Activated naive CD8-positive, alpha-beta T cell (primary cell): Measurements from ENCODE around the gene PDE8B.

Experiments used
- H3K27ac Mint-ChIP-seq: one replicate; pipeline ENCODE4 v1.8.0; 2021; ENCODE audit warnings: mixed read lengths
- H3K27me3 Mint-ChIP-seq: one replicate; pipeline ENCODE4 v1.8.0; 2021; ENCODE audit warnings: mixed read lengths
- H3K36me3 Mint-ChIP-seq: one replicate; pipeline ENCODE4 v1.8.0; 2021; ENCODE audit warnings: mixed read lengths
- H3K4me1 Mint-ChIP-seq: one replicate; pipeline ENCODE4 v1.8.0; 2021; ENCODE audit warnings: low read depth, mixed read lengths
- H3K4me3 Mint-ChIP-seq: one replicate; pipeline ENCODE4 v1.8.0; 2021; ENCODE audit warnings: mild to moderate bottlenecking, mixed read lengths
- H3K9me3 Mint-ChIP-seq: one replicate; pipeline ENCODE4 v1.8.0; 2021; ENCODE audit warnings: low read depth, mixed read lengths

The PDE8B gene

GRCh38 chr5:77232574-77233358 lies 22.3 kb downstream of the PDE8B start:
- Mint-ChIP-seq H3K4me3 (no peak overlapping the region), H3K4me1 (peaks cover 4% of the 10 kb centered on the region), H3K27me3 (peaks cover 11% of the 10 kb centered on the region), H3K36me3 (peaks cover 2% of the 10 kb centered on the region), H3K9me3 (peaks cover 5% of the 10 kb centered on the region), H3K27ac (no peak overlapping the region)

GRCh38 chr5:77235846-77236721 lies 25.6 kb downstream of the PDE8B start:
- H3K4me3 Mint-ChIP-seq, result no peak overlapping the region
- H3K27ac Mint-ChIP-seq, result no peak overlapping the region
- peaks cover 2% of the 10 kb centered on the region for H3K36me3 Mint-ChIP-seq
- H3K4me1 Mint-ChIP-seq, result peaks cover 4% of the 10 kb centered on the region
- no peaks in the 10 kb centered on the region for H3K9me3 Mint-ChIP-seq
- peaks cover 15% of the 10 kb centered on the region for H3K27me3 Mint-ChIP-seq

- H3K27me3 Mint-ChIP-seq, result peaks cover 13% of the 10 kb centered on the region
- no peaks in the 10 kb centered on the region for H3K4me1 Mint-ChIP-seq
- H3K9me3 Mint-ChIP-seq, result no peaks in the 10 kb centered on the region
- no peak overlapping the region for H3K27ac Mint-ChIP-seq
- no peak overlapping the region for H3K4me3 Mint-ChIP-seq
- H3K36me3 Mint-ChIP-seq, result peaks cover 2% of the 10 kb centered on the region
Observed at GRCh38 chr5:77239126-77239741, 28.8 kb downstream of the PDE8B start.

- Mint-ChIP-seq H3K9me3 (no peaks in the 10 kb centered on the region), H3K27ac (no peak overlapping the region), H3K4me3 (no peak overlapping the region), H3K36me3 (peaks cover 1% of the 10 kb centered on the region), H3K4me1 (no peaks in the 10 kb centered on the region), H3K27me3 (peaks cover 6% of the 10 kb centered on the region)
Observed at GRCh38 chr5:77241444-77241843, 31.0 kb downstream of the PDE8B start.

- Mint-ChIP-seq H3K27me3 (peaks cover 2% of the 10 kb centered on the region), H3K36me3 (no peaks in the 10 kb centered on the region), H3K9me3 (no peaks in the 10 kb centered on the region), H3K27ac (no peak overlapping the region), H3K4me3 (no peak overlapping the region), H3K4me1 (no peaks in the 10 kb centered on the region)
Observed at GRCh38 chr5:77249475-77249874, 39.0 kb downstream of the PDE8B start.

- Mint-ChIP-seq H3K9me3 (no peaks in the 10 kb centered on the region), H3K36me3 (no peaks in the 10 kb centered on the region), H3K27me3 (peaks cover 2% of the 10 kb centered on the region), H3K27ac (no peak overlapping the region), H3K4me3 (no peak overlapping the region), H3K4me1 (no peaks in the 10 kb centered on the region)
Observed at GRCh38 chr5:77250021-77250420, 39.5 kb downstream of the PDE8B start.

- no peak overlapping the region for H3K27ac Mint-ChIP-seq
- peaks cover under 1% of the 10 kb centered on the region for H3K9me3 Mint-ChIP-seq
- peaks cover 7% of the 10 kb centered on the region for H3K27me3 Mint-ChIP-seq
- no peak overlapping the region for H3K4me3 Mint-ChIP-seq
- no peaks in the 10 kb centered on the region for H3K36me3 Mint-ChIP-seq
- no peaks in the 10 kb centered on the region for H3K4me1 Mint-ChIP-seq
Observed at GRCh38 chr5:77251921-77252320, 41.4 kb downstream of the PDE8B start.

GRCh38 chr5:77255617-77256016 lies 45.1 kb downstream of the PDE8B start:
- peaks cover 3% of the 10 kb centered on the region for H3K9me3 Mint-ChIP-seq
- no peaks in the 10 kb centered on the region for H3K4me1 Mint-ChIP-seq
- H3K36me3 Mint-ChIP-seq, result no peaks in the 10 kb centered on the region
- H3K27ac Mint-ChIP-seq, result no peak overlapping the region
- H3K4me3 Mint-ChIP-seq, result no peak overlapping the region
- H3K27me3 Mint-ChIP-seq, result peaks cover 9% of the 10 kb centered on the region

GRCh38 chr5:77256406-77256805 lies 45.9 kb downstream of the PDE8B start:
- no peaks in the 10 kb centered on the region for H3K36me3 Mint-ChIP-seq
- H3K4me3 Mint-ChIP-seq, result no peak overlapping the region
- H3K27me3 Mint-ChIP-seq, result peaks cover 9% of the 10 kb centered on the region
- no peaks in the 10 kb centered on the region for H3K4me1 Mint-ChIP-seq
- no peak overlapping the region for H3K27ac Mint-ChIP-seq
- peaks cover 3% of the 10 kb centered on the region for H3K9me3 Mint-ChIP-seq

GRCh38 chr5:77258652-77259051 lies 48.2 kb downstream of the PDE8B start:
- no peaks in the 10 kb centered on the region for H3K4me1 Mint-ChIP-seq
- peaks cover 9% of the 10 kb centered on the region for H3K27me3 Mint-ChIP-seq
- peaks cover 3% of the 10 kb centered on the region for H3K9me3 Mint-ChIP-seq
- no peaks in the 10 kb centered on the region for H3K36me3 Mint-ChIP-seq
- H3K4me3 Mint-ChIP-seq, result no peak overlapping the region
- H3K27ac Mint-ChIP-seq, result no peak overlapping the region

GRCh38 chr5:77259476-77259875 lies 49.0 kb downstream of the PDE8B start:
- H3K4me3 Mint-ChIP-seq, result no peak overlapping the region
- peaks cover 3% of the 10 kb centered on the region for H3K9me3 Mint-ChIP-seq
- peaks cover 9% of the 10 kb centered on the region for H3K27me3 Mint-ChIP-seq
- no peaks in the 10 kb centered on the region for H3K36me3 Mint-ChIP-seq
- no peak overlapping the region for H3K27ac Mint-ChIP-seq
- no peaks in the 10 kb centered on the region for H3K4me1 Mint-ChIP-seq

- no peaks in the 10 kb centered on the region for H3K4me1 Mint-ChIP-seq
- peaks cover 3% of the 10 kb centered on the region for H3K27me3 Mint-ChIP-seq
- H3K36me3 Mint-ChIP-seq, result no peaks in the 10 kb centered on the region
- no peaks in the 10 kb centered on the region for H3K9me3 Mint-ChIP-seq
- H3K27ac Mint-ChIP-seq, result no peak overlapping the region
- no peak overlapping the region for H3K4me3 Mint-ChIP-seq
Observed at GRCh38 chr5:77262697-77263096, 52.2 kb downstream of the PDE8B start.

- H3K36me3 Mint-ChIP-seq, result peaks cover 2% of the 10 kb centered on the region
- H3K27ac Mint-ChIP-seq, result no peak overlapping the region
- peaks cover 3% of the 10 kb centered on the region for H3K9me3 Mint-ChIP-seq
- H3K4me3 Mint-ChIP-seq, result no peak overlapping the region
- peaks cover 9% of the 10 kb centered on the region for H3K27me3 Mint-ChIP-seq
- no peaks in the 10 kb centered on the region for H3K4me1 Mint-ChIP-seq
Observed at GRCh38 chr5:77266291-77266690, 55.8 kb downstream of the PDE8B start.

GRCh38 chr5:77267496-77267895 lies 57.0 kb downstream of the PDE8B start:
- H3K4me1 Mint-ChIP-seq, result no peaks in the 10 kb centered on the region
- H3K27ac Mint-ChIP-seq, result no peak overlapping the region
- peaks cover 3% of the 10 kb centered on the region for H3K9me3 Mint-ChIP-seq
- no peak overlapping the region for H3K4me3 Mint-ChIP-seq
- peaks cover 11% of the 10 kb centered on the region for H3K27me3 Mint-ChIP-seq
- peaks cover 2% of the 10 kb centered on the region for H3K36me3 Mint-ChIP-seq

GRCh38 chr5:77272206-77272605 lies 61.7 kb downstream of the PDE8B start:
- Mint-ChIP-seq H3K4me3 (no peak overlapping the region), H3K36me3 (peaks cover 2% of the 10 kb centered on the region), H3K9me3 (peaks cover 3% of the 10 kb centered on the region), H3K27me3 (peaks cover 11% of the 10 kb centered on the region), H3K4me1 (peaks cover 4% of the 10 kb centered on the region), H3K27ac (no peak overlapping the region)
